Activated T-helper 2 cell treated with anti-CD3 and anti-CD28 coated beads, Interferon-gamma antibody, Interleukin-2, Interleukin-4, amounts not matched to agents 10 μg/mL and 5 μg/mL and 100 μg/mL, durations not matched to agents 14 hours and 24 hours and 36 hours (primary cell): ENCODE results near the gene ADAM12. TPM values are rescaled to one million over a fixed set of nuclear protein-coding genes. Genes with fewer than 3 reads are reported as not detected.

Source experiments
- DNase-seq: peaks from one replicate; pipeline ENCODE4 v3.0.0; 2021; ENCODE audit warnings: low spot score
- H3K27ac Mint-ChIP-seq: one replicate; pipeline ENCODE4 v1.8.0; 2021; ENCODE audit warnings: mixed read lengths
- H3K27me3 Mint-ChIP-seq: one replicate; pipeline ENCODE4 v1.8.0; 2021; ENCODE audit warnings: low read depth, mixed read lengths
- H3K36me3 Mint-ChIP-seq: one replicate; pipeline ENCODE4 v1.8.0; 2021; ENCODE audit warnings: low read depth, mixed read lengths
- H3K4me1 Mint-ChIP-seq: one replicate; pipeline ENCODE4 v1.8.0; 2021; ENCODE audit warnings: low read depth, mixed read lengths
- H3K4me3 Mint-ChIP-seq: one replicate; pipeline ENCODE4 v1.8.0; 2021; ENCODE audit warnings: low read depth, mild to moderate bottlenecking, moderate library complexity, mixed read lengths
- H3K9me3 Mint-ChIP-seq: one replicate; pipeline ENCODE4 v1.8.0; 2021; ENCODE audit warnings: mixed read lengths
- intact Hi-C: fragments of 100-400 bp; cut with micrococcal nuclease; formaldehyde crosslinking; loops from one replicate; pipeline ENCODE4 v1.15.1; 2023
- total RNA-seq: library from RNA; stranded (reverse); gene quantifications from 2 replicates; pipeline ENCODE4 v1.2.3, GENCODE V29; 2022

The ADAM12 gene
- total RNA-seq, 1 donor from 2014 or later, result 0.05 TPM

GRCh38 chr10:126128581-126128980 is 259.7 kb downstream of the ADAM12 start:
- Mint-ChIP-seq H3K9me3 (no peaks in the 10 kb centered on the region), H3K27ac (no peak overlapping the region), H3K4me1 (no peaks in the 10 kb centered on the region), H3K27me3 (no peaks in the 10 kb centered on the region), H3K36me3 (no peaks in the 10 kb centered on the region), H3K4me3 (no peak overlapping the region)
- DNase-seq, result no peak
- intact Hi-C loops, result no loop called here

- Mint-ChIP-seq H3K4me3 (no peak overlapping the region), H3K36me3 (no peaks in the 10 kb centered on the region), H3K4me1 (no peaks in the 10 kb centered on the region), H3K27ac (no peak overlapping the region), H3K9me3 (no peaks in the 10 kb centered on the region), H3K27me3 (no peaks in the 10 kb centered on the region)
- no peak for DNase-seq
- intact Hi-C loops, result no loop called here
Measured at GRCh38 chr10:126127481-126128029, 260.7 kb downstream of the ADAM12 start.

GRCh38 chr10:126126866-126127265 is 261.4 kb downstream of the ADAM12 start:
- H3K4me3 Mint-ChIP-seq, result no peak overlapping the region
- no peak for DNase-seq
- no peaks in the 10 kb centered on the region for H3K27me3 Mint-ChIP-seq
- no peaks in the 10 kb centered on the region for H3K36me3 Mint-ChIP-seq
- H3K4me1 Mint-ChIP-seq, result no peaks in the 10 kb centered on the region
- H3K27ac Mint-ChIP-seq, result no peak overlapping the region
- H3K9me3 Mint-ChIP-seq, result no peaks in the 10 kb centered on the region
- intact Hi-C loops, result no loop called here

GRCh38 chr10:126126023-126126422 is 262.3 kb downstream of the ADAM12 start:
- Mint-ChIP-seq H3K27me3 (no peaks in the 10 kb centered on the region), H3K4me3 (no peak overlapping the region), H3K9me3 (no peaks in the 10 kb centered on the region), H3K4me1 (no peaks in the 10 kb centered on the region), H3K27ac (no peak overlapping the region), H3K36me3 (no peaks in the 10 kb centered on the region)
- intact Hi-C loops, result no loop called here
- no peak for DNase-seq

GRCh38 chr10:126124668-126125349 is 263.5 kb downstream of the ADAM12 start:
- no peak for DNase-seq
- no peak overlapping the region for H3K27ac Mint-ChIP-seq
- H3K4me1 Mint-ChIP-seq, result no peaks in the 10 kb centered on the region
- no peaks in the 10 kb centered on the region for H3K27me3 Mint-ChIP-seq
- H3K9me3 Mint-ChIP-seq, result no peaks in the 10 kb centered on the region
- no peak overlapping the region for H3K4me3 Mint-ChIP-seq
- no peaks in the 10 kb centered on the region for H3K36me3 Mint-ChIP-seq
- intact Hi-C loops, result no loop called here

GRCh38 chr10:126124046-126124445 is 264.2 kb downstream of the ADAM12 start:
- Mint-ChIP-seq H3K9me3 (no peaks in the 10 kb centered on the region), H3K4me3 (no peak overlapping the region), H3K27ac (no peak overlapping the region), H3K27me3 (no peaks in the 10 kb centered on the region), H3K36me3 (no peaks in the 10 kb centered on the region), H3K4me1 (no peaks in the 10 kb centered on the region)
- DNase-seq, result no peak
- intact Hi-C loops, result no loop called here

GRCh38 chr10:126123466-126123865 is 264.8 kb downstream of the ADAM12 start:
- Mint-ChIP-seq H3K4me3 (no peak overlapping the region), H3K9me3 (no peaks in the 10 kb centered on the region), H3K27ac (no peak overlapping the region), H3K4me1 (no peaks in the 10 kb centered on the region), H3K27me3 (no peaks in the 10 kb centered on the region), H3K36me3 (no peaks in the 10 kb centered on the region)
- no peak for DNase-seq
- intact Hi-C loops, result no loop called here

- no peak for DNase-seq
- Mint-ChIP-seq H3K27ac (no peak overlapping the region), H3K27me3 (no peaks in the 10 kb centered on the region), H3K36me3 (no peaks in the 10 kb centered on the region), H3K9me3 (no peaks in the 10 kb centered on the region), H3K4me3 (no peak overlapping the region), H3K4me1 (no peaks in the 10 kb centered on the region)
- intact Hi-C loops, result no loop called here
Measured at GRCh38 chr10:126122881-126123280, 265.4 kb downstream of the ADAM12 start.

- H3K4me1 Mint-ChIP-seq, result no peaks in the 10 kb centered on the region
- no peak overlapping the region for H3K27ac Mint-ChIP-seq
- H3K27me3 Mint-ChIP-seq, result no peaks in the 10 kb centered on the region
- intact Hi-C loops, result no loop called here
- DNase-seq, result no peak
- H3K36me3 Mint-ChIP-seq, result no peaks in the 10 kb centered on the region
- no peaks in the 10 kb centered on the region for H3K9me3 Mint-ChIP-seq
- no peak overlapping the region for H3K4me3 Mint-ChIP-seq
Measured at GRCh38 chr10:126119599-126119998, 268.7 kb downstream of the ADAM12 start.

GRCh38 chr10:126118476-126118875 is 269.8 kb downstream of the ADAM12 start:
- Mint-ChIP-seq H3K4me3 (no peak overlapping the region), H3K27ac (no peak overlapping the region), H3K9me3 (peaks cover 5% of the 10 kb centered on the region), H3K27me3 (no peaks in the 10 kb centered on the region), H3K4me1 (no peaks in the 10 kb centered on the region), H3K36me3 (no peaks in the 10 kb centered on the region)
- intact Hi-C loops, result no loop called here
- DNase-seq, result no peak

- intact Hi-C loops, result no loop called here
- no peaks in the 10 kb centered on the region for H3K27me3 Mint-ChIP-seq
Measured at GRCh38 chr10:126117196-126117595, 271.1 kb downstream of the ADAM12 start.

GRCh38 chr10:126115886-126116285 is 272.4 kb downstream of the ADAM12 start:
- Mint-ChIP-seq H3K4me1 (no peaks in the 10 kb centered on the region), H3K27me3 (no peaks in the 10 kb centered on the region), H3K36me3 (no peaks in the 10 kb centered on the region), H3K4me3 (no peak overlapping the region), H3K9me3 (peaks cover 5% of the 10 kb centered on the region), H3K27ac (no peak overlapping the region)
- DNase-seq, result no peak
- intact Hi-C loops, result no loop called here

More at GRCh38 chr10:126117196-126117595, 271.1 kb downstream of the ADAM12 start:
- Mint-ChIP-seq H3K4me1 (no peaks in the 10 kb centered on the region), H3K9me3 (peaks cover 5% of the 10 kb centered on the region), H3K27ac (no peak overlapping the region), H3K36me3 (no peaks in the 10 kb centered on the region), H3K4me3 (no peak overlapping the region)
- no peak for DNase-seq

GRCh38 chr10:126114884-126115555 is 273.3 kb downstream of the ADAM12 start:
- peaks cover 5% of the 10 kb centered on the region for H3K9me3 Mint-ChIP-seq
- no peaks in the 10 kb centered on the region for H3K4me1 Mint-ChIP-seq
- no peak for DNase-seq
- H3K4me3 Mint-ChIP-seq, result no peak overlapping the region
- intact Hi-C loops, result no loop called here
- H3K27ac Mint-ChIP-seq, result no peak overlapping the region
- H3K36me3 Mint-ChIP-seq, result no peaks in the 10 kb centered on the region
- H3K27me3 Mint-ChIP-seq, result peaks cover 1% of the 10 kb centered on the region
